VCaP (cell line): Measurements from ENCODE around the gene ITGA2B.
"Not testable (repeated sequence)": the region's sequence is repeated elsewhere in the genome, so short reads cannot be mapped to it uniquely, and the experiment has no call there.

Experiments
- H3K27ac ChIP-seq: fragments of 450-650 bp; 2 replicates; pipeline ENCODE4 v1.5.1; 2017
- CTCF ChIP-seq: fragments of 450-650 bp; conservative IDR thresholded peaks from 2 replicates; pipeline ENCODE4 v1.5.1; 2017; ENCODE audit warnings: mild to moderate bottlenecking, moderate library complexity

Gene ITGA2B

GRCh38 chr17:44375196-44376017, 14.0 kb downstream of the ITGA2B start:
- H3K27ac ChIP-seq = no peak overlapping the region
- no peak for TF ChIP-seq CTCF

GRCh38 chr17:44374306-44375195, 14.9 kb downstream of the ITGA2B start:
- H3K27ac ChIP-seq = no peak overlapping the region
- no peak for TF ChIP-seq CTCF

GRCh38 chr17:44372036-44372435, 17.4 kb downstream of the ITGA2B start:
- no peak overlapping the region for H3K27ac ChIP-seq
- no peak for TF ChIP-seq CTCF

GRCh38 chr17:44369414-44370023, 19.9 kb downstream of the ITGA2B start:
- not testable (repeated sequence) for H3K27ac ChIP-seq

GRCh38 chr17:44368391-44369243, 20.8 kb downstream of the ITGA2B start:
- H3K27ac ChIP-seq = peak overlapping the region; percentile 32; the same call in 1 of the 2 replicates

GRCh38 chr17:44367231-44367979, 22.0 kb downstream of the ITGA2B start:
- TF ChIP-seq CTCF = no peak
- peak overlapping the region; percentile 65 for H3K27ac ChIP-seq

- not testable (repeated sequence) for H3K27ac ChIP-seq
These were observed 24.4 kb downstream of the ITGA2B start for GRCh38 chr17:44365051-44365450.

- peak; percentile 97 for TF ChIP-seq CTCF
- H3K27ac ChIP-seq = peak within 1 kb of the TSS; percentile 77
These were observed 25.8 kb downstream of the ITGA2B start, which contains the start of gene FAM171A2 for GRCh38 chr17:44363613-44364159. FAM171A2 (minus strand) TSS chr17:44363853; CDS start chr17:44363714, 139 bp downstream.
